ENCODE measurements around the gene ASAH2B. TPM values are rescaled to one million over a fixed set of nuclear protein-coding genes. Genes with fewer than 3 reads are reported as not detected.
"Not testable (repeated sequence)": the region's sequence is repeated elsewhere in the genome, so short reads cannot be mapped to it uniquely, and the experiment has no call there.

Gene ASAH2B
- total RNA-seq, 1 experiment from 2014 or later: 9.4 TPM

- H3K36me3 Mint-ChIP-seq (ENCODE audit: insufficient read depth, unreplicated experiment); H3K4me1 ChIP-seq; H3K4me3 Mint-ChIP-seq (ENCODE audit: unreplicated experiment); H3K27ac Mint-ChIP-seq (ENCODE audit: unreplicated experiment); DNase-seq; H3K9me3 Mint-ChIP-seq (ENCODE audit: unreplicated experiment); H3K36me3 ChIP-seq (ENCODE audit: control insufficient read depth, insufficient read depth, low read length); POLR2A ChIA-PET; intact Hi-C loops (cut with micrococcal nuclease; ENCODE audit: unreplicated experiment); BruUV-seq (replicated peaks); H3K27me3 ChIP-seq (replicated peaks; ENCODE audit: control insufficient read depth, insufficient read depth, low read length); H3K4me3 ChIP-seq (ENCODE audit: low read depth, low read length); CTCF ChIA-PET; H3K9me3 ChIP-seq; H3K27me3 Mint-ChIP-seq (ENCODE audit: insufficient read depth, unreplicated experiment): not testable (repeated sequence)
- peaks cover 13% of the 10 kb centered on the region for H3K4me1 Mint-ChIP-seq (ENCODE audit: low read depth, unreplicated experiment)
Observed at GRCh38 chr10:50766774-50767513, 27.2 kb downstream of the ASAH2B start.

- H3K27me3 Mint-ChIP-seq (ENCODE audit: insufficient read depth, unreplicated experiment); H3K27me3 ChIP-seq (replicated peaks; ENCODE audit: control insufficient read depth, insufficient read depth, low read length); CTCF ChIA-PET; DNase-seq; H3K4me3 Mint-ChIP-seq (ENCODE audit: unreplicated experiment); H3K36me3 ChIP-seq (ENCODE audit: control insufficient read depth, insufficient read depth, low read length); POLR2A ChIA-PET; H3K27ac Mint-ChIP-seq (ENCODE audit: unreplicated experiment); BruUV-seq (replicated peaks); intact Hi-C loops (cut with micrococcal nuclease; ENCODE audit: unreplicated experiment); H3K4me3 ChIP-seq (ENCODE audit: low read depth, low read length); H3K9me3 Mint-ChIP-seq (ENCODE audit: unreplicated experiment); H3K4me1 ChIP-seq; H3K9me3 ChIP-seq; H3K36me3 Mint-ChIP-seq (ENCODE audit: insufficient read depth, unreplicated experiment): not testable (repeated sequence)
- H3K4me1 Mint-ChIP-seq (ENCODE audit: low read depth, unreplicated experiment): peaks cover 13% of the 10 kb centered on the region
Observed at GRCh38 chr10:50772042-50772441, 32.3 kb downstream of the ASAH2B start.

- CTCF ChIA-PET; POLR2A ChIA-PET; H3K27me3 ChIP-seq (replicated peaks; ENCODE audit: control insufficient read depth, insufficient read depth, low read length); H3K9me3 ChIP-seq; H3K9me3 Mint-ChIP-seq (ENCODE audit: unreplicated experiment); DNase-seq; H3K27ac Mint-ChIP-seq (ENCODE audit: unreplicated experiment); H3K36me3 ChIP-seq (ENCODE audit: control insufficient read depth, insufficient read depth, low read length); H3K4me3 Mint-ChIP-seq (ENCODE audit: unreplicated experiment); BruUV-seq (replicated peaks); H3K27me3 Mint-ChIP-seq (ENCODE audit: insufficient read depth, unreplicated experiment); H3K4me1 Mint-ChIP-seq (ENCODE audit: low read depth, unreplicated experiment); H3K36me3 Mint-ChIP-seq (ENCODE audit: insufficient read depth, unreplicated experiment); H3K4me3 ChIP-seq (ENCODE audit: low read depth, low read length); H3K4me1 ChIP-seq; intact Hi-C loops (cut with micrococcal nuclease; ENCODE audit: unreplicated experiment): not testable (repeated sequence)
Observed at GRCh38 chr10:50774868-50775267, 35.1 kb downstream of the ASAH2B start.

DNA sequence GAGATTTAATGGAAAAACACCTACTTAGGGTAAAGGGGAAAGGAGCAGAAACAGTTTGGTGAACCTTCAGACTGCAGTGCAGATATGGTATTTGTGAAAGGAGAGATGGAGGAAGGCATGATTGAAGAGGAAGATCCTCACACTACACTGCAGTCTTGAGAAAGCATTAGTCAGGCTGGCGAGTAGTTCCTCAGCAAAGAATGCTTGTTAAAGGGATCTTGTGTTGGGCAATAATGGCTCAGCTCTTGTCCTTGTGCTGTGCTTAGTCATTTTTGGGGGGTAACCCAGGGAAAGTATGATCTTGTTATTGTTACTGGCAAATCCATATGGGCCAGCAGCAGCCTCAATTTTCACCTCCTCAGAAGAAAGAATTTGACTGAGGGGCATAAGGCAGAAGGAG lies 40.3 kb downstream of the ASAH2B start:
- H3K4me3 ChIP-seq (ENCODE audit: low read depth, low read length); H3K9me3 Mint-ChIP-seq (ENCODE audit: unreplicated experiment); DNase-seq; H3K4me1 ChIP-seq; H3K4me3 Mint-ChIP-seq (ENCODE audit: unreplicated experiment); H3K36me3 Mint-ChIP-seq (ENCODE audit: insufficient read depth, unreplicated experiment); H3K36me3 ChIP-seq (ENCODE audit: control insufficient read depth, insufficient read depth, low read length); POLR2A ChIA-PET; intact Hi-C loops (cut with micrococcal nuclease; ENCODE audit: unreplicated experiment); H3K4me1 Mint-ChIP-seq (ENCODE audit: low read depth, unreplicated experiment); H3K27ac Mint-ChIP-seq (ENCODE audit: unreplicated experiment); BruUV-seq (replicated peaks); H3K27me3 ChIP-seq (replicated peaks; ENCODE audit: control insufficient read depth, insufficient read depth, low read length); CTCF ChIA-PET; H3K9me3 ChIP-seq: not testable (repeated sequence)
- peaks cover 13% of the 10 kb centered on the region for H3K27me3 Mint-ChIP-seq (ENCODE audit: insufficient read depth, unreplicated experiment)

GRCh38 chr10:50782017-50782416 lies 42.3 kb downstream of the ASAH2B start:
- CTCF ChIA-PET; H3K4me1 Mint-ChIP-seq (ENCODE audit: low read depth, unreplicated experiment); BruUV-seq (replicated peaks); DNase-seq; H3K4me1 ChIP-seq; H3K9me3 ChIP-seq; H3K9me3 Mint-ChIP-seq (ENCODE audit: unreplicated experiment); POLR2A ChIA-PET; H3K4me3 ChIP-seq (ENCODE audit: low read depth, low read length); H3K36me3 Mint-ChIP-seq (ENCODE audit: insufficient read depth, unreplicated experiment); H3K27ac Mint-ChIP-seq (ENCODE audit: unreplicated experiment); H3K27me3 ChIP-seq (replicated peaks; ENCODE audit: control insufficient read depth, insufficient read depth, low read length); intact Hi-C loops (cut with micrococcal nuclease; ENCODE audit: unreplicated experiment); H3K36me3 ChIP-seq (ENCODE audit: control insufficient read depth, insufficient read depth, low read length); H3K4me3 Mint-ChIP-seq (ENCODE audit: unreplicated experiment): not testable (repeated sequence)
- peaks cover 18% of the 10 kb centered on the region for H3K27me3 Mint-ChIP-seq (ENCODE audit: insufficient read depth, unreplicated experiment)

DNA sequence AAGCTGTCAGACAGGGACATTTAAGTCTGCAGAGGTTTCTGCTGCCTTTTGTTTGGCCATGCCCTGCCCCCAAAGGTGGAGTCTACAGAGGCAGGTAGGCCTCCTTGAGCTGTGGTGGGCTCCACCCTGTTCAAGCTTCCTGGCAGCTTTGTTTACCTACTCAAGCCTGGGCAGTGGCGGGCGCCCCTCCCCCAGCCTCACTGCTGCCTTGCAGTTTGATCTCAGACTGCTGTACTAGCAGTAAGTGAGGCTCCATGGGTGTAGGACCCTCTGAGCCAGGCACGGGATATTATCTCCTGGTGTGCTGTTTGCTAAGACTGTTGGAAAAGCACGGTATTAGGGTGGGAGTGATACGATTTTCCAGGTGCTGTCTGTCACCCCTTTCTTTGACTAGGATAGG lies 48.2 kb downstream of the ASAH2B start:
- H3K9me3 ChIP-seq; H3K27ac Mint-ChIP-seq (ENCODE audit: unreplicated experiment); H3K27me3 ChIP-seq (replicated peaks; ENCODE audit: control insufficient read depth, insufficient read depth, low read length); H3K4me3 ChIP-seq (ENCODE audit: low read depth, low read length); H3K36me3 ChIP-seq (ENCODE audit: control insufficient read depth, insufficient read depth, low read length); H3K4me1 Mint-ChIP-seq (ENCODE audit: low read depth, unreplicated experiment); intact Hi-C loops (cut with micrococcal nuclease; ENCODE audit: unreplicated experiment); H3K4me1 ChIP-seq; H3K36me3 Mint-ChIP-seq (ENCODE audit: insufficient read depth, unreplicated experiment); BruUV-seq (replicated peaks); POLR2A ChIA-PET; H3K9me3 Mint-ChIP-seq (ENCODE audit: unreplicated experiment); H3K27me3 Mint-ChIP-seq (ENCODE audit: insufficient read depth, unreplicated experiment); H3K4me3 Mint-ChIP-seq (ENCODE audit: unreplicated experiment): not testable (repeated sequence)
- peak in 1 of 2 experiments; percentile 17 for DNase-seq
- CTCF ChIA-PET: interaction anchor here (1.0 to 1.4 kb wide), 2 partner anchors 104 to 200 kb away, joined by 4 to 5 read pairs; no protein-coding TSS in a partner anchor
